Ishikawa (cell line): ENCODE measurements around the gene MIF4GD.

ENCODE experiments used
- CEBPB ChIP-seq: IDR thresholded peaks from 2 replicates; pipeline ENCODE4 v1.6.1; 2012
- CREB1 ChIP-seq: IDR thresholded peaks from 2 replicates; pipeline ENCODE4 v1.6.1; 2012; ENCODE audit warnings: low read depth
- EP300 ChIP-seq: IDR thresholded peaks from 2 replicates; pipeline ENCODE4 v1.6.1; 2012; ENCODE audit warnings: borderline replicate concordance
- NFIC ChIP-seq: IDR thresholded peaks from 2 replicates; pipeline ENCODE4 v1.6.1; 2012
- RAD21 ChIP-seq: IDR thresholded peaks from 2 replicates; pipeline ENCODE4 v1.6.1; 2012; ENCODE audit warnings: low read depth
- TF ChIP-seq, protein P1 (sequence below): IDR thresholded peaks from 2 replicates; pipeline ENCODE4 v1.6.1; 2012; ENCODE audit warnings: low read depth, mild to moderate bottlenecking
- TF ChIP-seq, protein P2 (sequence below): IDR thresholded peaks from 2 replicates; pipeline ENCODE4 v1.6.1; 2012
- TF ChIP-seq, protein P3 (sequence below): IDR thresholded peaks from 2 replicates; pipeline ENCODE4 v1.6.1; 2012

DNA sequence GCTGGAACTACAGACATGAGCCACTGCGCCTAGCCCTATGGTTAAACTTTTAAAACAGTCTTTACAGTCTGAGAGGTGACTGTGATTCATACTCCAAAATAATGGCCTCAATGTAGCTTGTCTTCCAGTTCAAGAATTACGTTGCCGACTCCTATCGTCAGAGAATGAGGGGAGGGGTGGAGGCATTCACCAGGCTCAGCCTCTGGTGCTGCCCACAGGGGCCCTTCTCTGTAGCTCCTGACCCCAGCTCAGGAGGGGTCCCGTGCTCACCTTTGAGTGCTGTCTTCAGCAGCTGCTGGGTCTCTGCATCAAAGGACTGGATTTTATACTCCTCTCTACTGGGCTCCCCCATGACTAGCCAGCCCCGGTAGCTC, 1.2 kb downstream of the MIF4GD start:
- TF ChIP-seq NFIC = no peak
- TF ChIP-seq, protein P1, sequence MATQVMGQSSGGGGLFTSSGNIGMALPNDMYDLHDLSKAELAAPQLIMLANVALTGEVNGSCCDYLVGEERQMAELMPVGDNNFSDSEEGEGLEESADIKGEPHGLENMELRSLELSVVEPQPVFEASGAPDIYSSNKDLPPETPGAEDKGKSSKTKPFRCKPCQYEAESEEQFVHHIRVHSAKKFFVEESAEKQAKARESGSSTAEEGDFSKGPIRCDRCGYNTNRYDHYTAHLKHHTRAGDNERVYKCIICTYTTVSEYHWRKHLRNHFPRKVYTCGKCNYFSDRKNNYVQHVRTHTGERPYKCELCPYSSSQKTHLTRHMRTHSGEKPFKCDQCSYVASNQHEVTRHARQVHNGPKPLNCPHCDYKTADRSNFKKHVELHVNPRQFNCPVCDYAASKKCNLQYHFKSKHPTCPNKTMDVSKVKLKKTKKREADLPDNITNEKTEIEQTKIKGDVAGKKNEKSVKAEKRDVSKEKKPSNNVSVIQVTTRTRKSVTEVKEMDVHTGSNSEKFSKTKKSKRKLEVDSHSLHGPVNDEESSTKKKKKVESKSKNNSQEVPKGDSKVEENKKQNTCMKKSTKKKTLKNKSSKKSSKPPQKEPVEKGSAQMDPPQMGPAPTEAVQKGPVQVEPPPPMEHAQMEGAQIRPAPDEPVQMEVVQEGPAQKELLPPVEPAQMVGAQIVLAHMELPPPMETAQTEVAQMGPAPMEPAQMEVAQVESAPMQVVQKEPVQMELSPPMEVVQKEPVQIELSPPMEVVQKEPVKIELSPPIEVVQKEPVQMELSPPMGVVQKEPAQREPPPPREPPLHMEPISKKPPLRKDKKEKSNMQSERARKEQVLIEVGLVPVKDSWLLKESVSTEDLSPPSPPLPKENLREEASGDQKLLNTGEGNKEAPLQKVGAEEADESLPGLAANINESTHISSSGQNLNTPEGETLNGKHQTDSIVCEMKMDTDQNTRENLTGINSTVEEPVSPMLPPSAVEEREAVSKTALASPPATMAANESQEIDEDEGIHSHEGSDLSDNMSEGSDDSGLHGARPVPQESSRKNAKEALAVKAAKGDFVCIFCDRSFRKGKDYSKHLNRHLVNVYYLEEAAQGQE = no peak
- TF ChIP-seq, protein P2, sequence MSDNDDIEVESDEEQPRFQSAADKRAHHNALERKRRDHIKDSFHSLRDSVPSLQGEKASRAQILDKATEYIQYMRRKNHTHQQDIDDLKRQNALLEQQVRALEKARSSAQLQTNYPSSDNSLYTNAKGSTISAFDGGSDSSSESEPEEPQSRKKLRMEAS = no peak
- TF ChIP-seq RAD21 = no peak
- TF ChIP-seq, protein P3, sequence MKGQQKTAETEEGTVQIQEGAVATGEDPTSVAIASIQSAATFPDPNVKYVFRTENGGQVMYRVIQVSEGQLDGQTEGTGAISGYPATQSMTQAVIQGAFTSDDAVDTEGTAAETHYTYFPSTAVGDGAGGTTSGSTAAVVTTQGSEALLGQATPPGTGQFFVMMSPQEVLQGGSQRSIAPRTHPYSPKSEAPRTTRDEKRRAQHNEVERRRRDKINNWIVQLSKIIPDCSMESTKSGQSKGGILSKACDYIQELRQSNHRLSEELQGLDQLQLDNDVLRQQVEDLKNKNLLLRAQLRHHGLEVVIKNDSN = no peak
- TF ChIP-seq EP300 = no peak
- no peak for TF ChIP-seq CREB1
- TF ChIP-seq CEBPB = no peak
